Thyroid gland (tissue), 4 donors: Measurements from ENCODE around the gene SYNGR3. TPM values are rescaled to one million over a fixed set of nuclear protein-coding genes. Genes with fewer than 3 reads are reported as not detected.
A peak's percentile ranks its signal among the peaks of the same experiment; 100 is the strongest.

Experiments
- DNase-seq, 2 donors: peaks; one replicate each; pipeline ENCODE4 v3.0.0-alpha.2; 2019
- H3K27ac ChIP-seq, 3 donors: fragments of 200-600 bp; sonication (generic); 1 replicate in 2 of 3; 2 replicates in 1 of 3; pipeline ENCODE4 v1.5.1; 2016 to 2019; ENCODE audit warnings: mild to moderate bottlenecking in 1 of 3, moderate library complexity in 1 of 3
- H3K27me3 ChIP-seq: fragments of 200-600 bp; sonication (generic); one replicate; pipeline ENCODE4 v1.5.1; 2019
- H3K36me3 ChIP-seq, 2 donors: fragments of 200-600 bp; sonication (generic); one replicate each; pipeline ENCODE4 v1.5.1; 2016 to 2019
- H3K4me1 ChIP-seq, 2 donors: fragments of 200-600 bp; sonication (generic); one replicate each; pipeline ENCODE4 v1.5.1; 2017 to 2019
- H3K4me3 ChIP-seq, 3 donors: fragments of 200-600 bp; sonication (generic); replicated peaks in 1 of 3; 1 replicate in 2 of 3; 2 replicates in 1 of 3; pipeline ENCODE4 v1.5.1; 2016; ENCODE audit warnings: mild to moderate bottlenecking in 1 of 3
- H3K9me3 ChIP-seq: fragments of 200-600 bp; sonication (generic); one replicate; pipeline ENCODE4 v1.5.1; 2017
- POLR2A ChIP-seq, 2 donors: fragments of 450-650 bp; IDR thresholded peaks; one replicate each; pipeline ENCODE4 v1.6.1; 2017; ENCODE audit warnings: antibody characterized with exemption in 2 of 2, mild to moderate bottlenecking in 2 of 2, moderate library complexity in 1 of 2
- WGBS, 2 donors: methylation state at CpG; one replicate each; pipeline ENCODE4 v1.1.5; 2017; 5-methylcytosine and 5-hydroxymethylcytosine counted together
- intact Hi-C: fragments of 100-400 bp; cut with DNase I; formaldehyde crosslinking; loops from one replicate; pipeline ENCODE4 v1.15.1; 2023
- total RNA-seq, 4 donors: library from RNA; depleted of rRNA; stranded (reverse); fragments of >200 nt; gene quantifications; one replicate each; pipeline ENCODE4 v1.2.3, GENCODE V29; 2016
- TF ChIP-seq, protein P1 (sequence below), 6 experiments: fragments of 200-600 bp in 3 of 6; fragments of 450-650 bp in 3 of 6; sonication (generic) in 3 of 6; IDR thresholded peaks; one replicate each; pipeline ENCODE4 v1.5.1; 2016 to 2019; ENCODE audit warnings: antibody characterized with exemption in 6 of 6, mild to moderate bottlenecking in 2 of 6, inconsistent platforms in 1 of 6, moderate library complexity in 1 of 6

SYNGR3 gene
- total RNA-seq, 4 donors from 2014 or later, result not detected

GRCh38 chr16:1963806-1964505 is 25.8 kb upstream of the SYNGR3 start:
- H3K4me3 ChIP-seq, result peak overlapping the region; percentile 69 to 80 (median 78)
- peaks cover 6 to 15% of the 10 kb centered on the region in 2 donors for H3K36me3 ChIP-seq
- H3K4me1 ChIP-seq, result peaks cover 19 to 29% of the 10 kb centered on the region in 2 donors
- TF ChIP-seq, protein P1, sequence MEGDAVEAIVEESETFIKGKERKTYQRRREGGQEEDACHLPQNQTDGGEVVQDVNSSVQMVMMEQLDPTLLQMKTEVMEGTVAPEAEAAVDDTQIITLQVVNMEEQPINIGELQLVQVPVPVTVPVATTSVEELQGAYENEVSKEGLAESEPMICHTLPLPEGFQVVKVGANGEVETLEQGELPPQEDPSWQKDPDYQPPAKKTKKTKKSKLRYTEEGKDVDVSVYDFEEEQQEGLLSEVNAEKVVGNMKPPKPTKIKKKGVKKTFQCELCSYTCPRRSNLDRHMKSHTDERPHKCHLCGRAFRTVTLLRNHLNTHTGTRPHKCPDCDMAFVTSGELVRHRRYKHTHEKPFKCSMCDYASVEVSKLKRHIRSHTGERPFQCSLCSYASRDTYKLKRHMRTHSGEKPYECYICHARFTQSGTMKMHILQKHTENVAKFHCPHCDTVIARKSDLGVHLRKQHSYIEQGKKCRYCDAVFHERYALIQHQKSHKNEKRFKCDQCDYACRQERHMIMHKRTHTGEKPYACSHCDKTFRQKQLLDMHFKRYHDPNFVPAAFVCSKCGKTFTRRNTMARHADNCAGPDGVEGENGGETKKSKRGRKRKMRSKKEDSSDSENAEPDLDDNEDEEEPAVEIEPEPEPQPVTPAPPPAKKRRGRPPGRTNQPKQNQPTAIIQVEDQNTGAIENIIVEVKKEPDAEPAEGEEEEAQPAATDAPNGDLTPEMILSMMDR (IDR thresholded peaks at IDR 0.05), result peak in 1 of 6 experiments; percentile 10
- TF ChIP-seq POLR2A (IDR thresholded peaks at IDR 0.05), result no peak
- WGBS, 2 donors, result 26 to 37% methylated on average over 21 to 25 of the region's 44 CpGs
- H3K27ac ChIP-seq, result peak overlapping the region; percentile 91 to 94 (median 93)
- intact Hi-C loops, result no loop called here
- H3K27me3 ChIP-seq, result no peaks in the 10 kb centered on the region
- peak in 1 of 2 donors; percentile 31 for DNase-seq
- H3K9me3 ChIP-seq, result no peaks in the 10 kb centered on the region

GRCh38 chr16:1964506-1965395 is 25.0 kb upstream of the SYNGR3 start, which contains the start of gene RPS2:
Gene RPS2 (minus strand): TSS chr16:1964826. CDS start chr16:1964625, 201 bp downstream.
- H3K27ac ChIP-seq, result peak within 1 kb of the TSS; percentile 91 to 94 (median 93)
- DNase-seq, result peak; percentile 98 to 100
- H3K9me3 ChIP-seq, result no peaks in the 10 kb centered on the region
- peaks cover 6 to 15% of the 10 kb centered on the region in 2 donors for H3K36me3 ChIP-seq
- peaks cover 19 to 28% of the 10 kb centered on the region in 2 donors for H3K4me1 ChIP-seq
- WGBS, 2 donors, result 0 to 2% methylated on average over 21 to 28 of the region's 97 CpGs
- peak within 1 kb of the TSS; percentile 78 to 84 (median 80) for H3K4me3 ChIP-seq
- TF ChIP-seq, protein P1 (IDR thresholded peaks at IDR 0.05), result no peak
- TF ChIP-seq POLR2A (IDR thresholded peaks at IDR 0.05), result peak; percentile 6 to 88
- H3K27me3 ChIP-seq, result no peaks in the 10 kb centered on the region
- intact Hi-C loops, result no loop called here

DNA sequence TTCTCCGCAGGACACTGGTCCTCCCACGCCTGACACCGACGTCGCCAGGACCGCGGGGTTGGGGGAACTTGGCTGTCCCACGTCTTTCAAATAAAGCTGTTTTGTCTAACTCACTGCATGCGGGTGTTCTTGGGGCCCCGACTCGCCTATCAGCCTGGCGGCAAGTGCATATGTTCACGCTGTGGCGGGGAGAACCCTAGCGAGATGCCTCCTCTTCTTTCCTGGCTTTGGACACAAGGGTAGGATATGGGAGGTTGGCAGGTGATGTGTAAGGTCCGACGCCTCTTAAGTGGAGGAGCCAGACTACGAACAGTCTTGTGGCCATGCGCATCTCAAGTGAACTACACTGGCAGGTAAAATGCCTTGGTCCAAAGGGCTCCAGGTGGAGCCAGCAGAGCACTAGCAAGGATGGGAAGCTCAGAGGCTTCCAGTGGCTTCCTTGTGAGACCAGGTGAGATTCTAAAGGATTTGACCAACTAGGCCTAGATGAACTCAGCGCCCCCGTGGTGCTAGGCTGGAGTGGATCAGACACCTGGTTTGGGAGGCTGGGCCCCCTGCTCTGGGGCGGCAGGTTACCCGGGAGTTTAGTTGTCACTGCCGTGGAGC is 24.3 kb upstream of the SYNGR3 start:
- no peak for DNase-seq
- H3K27ac ChIP-seq, result peak overlapping the region; percentile 91 to 94 (median 93)
- H3K27me3 ChIP-seq, result no peaks in the 10 kb centered on the region
- TF ChIP-seq, protein P1 (IDR thresholded peaks at IDR 0.05), result no peak
- TF ChIP-seq POLR2A (IDR thresholded peaks at IDR 0.05), result no peak
- peak overlapping the region; percentile 50 to 84 (median 80) for H3K4me3 ChIP-seq
- H3K4me1 ChIP-seq, result peaks cover 16 to 24% of the 10 kb centered on the region in 2 donors
- H3K36me3 ChIP-seq, result peaks cover 6 to 15% of the 10 kb centered on the region in 2 donors
- intact Hi-C loops, result no loop called here
- 20 to 32% methylated on average over 16 to 21 of the region's 24 CpGs for WGBS, 2 donors
- H3K9me3 ChIP-seq, result no peaks in the 10 kb centered on the region

GRCh38 chr16:1966460-1966859 is 23.3 kb upstream of the SYNGR3 start, which contains the start of gene RNF151:
Gene RNF151 (plus strand): TSS chr16:1966856. CDS start chr16:1966882, 26 bp downstream.
- intact Hi-C loops, result no loop called here
- Histone ChIP-seq H3K4me1 (peaks cover 23 to 29% of the 10 kb centered on the region in 2 donors), H3K27me3 (no peaks in the 10 kb centered on the region), H3K36me3 (peaks cover 4 to 15% of the 10 kb centered on the region in 2 donors), H3K9me3 (no peaks in the 10 kb centered on the region), H3K27ac (peak within 1 kb of the TSS in 1 of 3 donors; percentile 93), H3K4me3 (peak within 1 kb of the TSS in 2 of 3 donors; percentile 80 to 84)
- DNase-seq, result no peak
- 86 to 96% methylated on average over 6 of the region's 6 CpGs for WGBS, 2 donors
- TF ChIP-seq, protein P1 (IDR thresholded peaks at IDR 0.05), result no peak
- TF ChIP-seq POLR2A (IDR thresholded peaks at IDR 0.05), result no peak
